HFF-Myc (cell line): ENCODE data around the gene ABLIM3.

ENCODE experiments used
- DNase-seq: peaks from one replicate; pipeline ENCODE4 v3.0.0-alpha.2; 2011; ENCODE audit warnings: low read depth; ENCODE audit errors: extremely low read depth
- H3K4me3 ChIP-seq: replicated peaks from 2 replicates; pipeline ENCODE4 v1.5.1; 2011; ENCODE audit warnings: low read depth, mild to moderate bottlenecking, control low read depth, low read length
- CTCF ChIP-seq: IDR thresholded peaks from 2 replicates; pipeline ENCODE4 v1.5.1; 2012; ENCODE audit warnings: mild to moderate bottlenecking, low read depth, low read length, control low read depth; ENCODE audit errors: missing control alignments

ABLIM3 gene

GRCh38 chr5:149149942-149150341 lies 8.6 kb downstream of the ABLIM3 start:
- H3K4me3 ChIP-seq, result no peak overlapping the region

GRCh38 chr5:149150457-149150856 lies 9.2 kb downstream of the ABLIM3 start:
- DNase-seq, result no peak
- TF ChIP-seq CTCF, result no peak
- no peak overlapping the region for H3K4me3 ChIP-seq

More at GRCh38 chr5:149149942-149150341, 8.6 kb downstream of the ABLIM3 start:
- DNase-seq, result no peak
- no peak for TF ChIP-seq CTCF

- TF ChIP-seq CTCF, result peak; percentile 47
- no peak for DNase-seq
- no peak overlapping the region for H3K4me3 ChIP-seq
Observed at GRCh38 chr5:149151717-149152116, 10.4 kb downstream of the ABLIM3 start.

GRCh38 chr5:149152317-149152746 lies 11.0 kb downstream of the ABLIM3 start:
- H3K4me3 ChIP-seq, result no peak overlapping the region
- no peak for TF ChIP-seq CTCF
- peak; percentile 77 for DNase-seq

- DNase-seq, result no peak
Observed at GRCh38 chr5:149153193-149153750, 12.0 kb downstream of the ABLIM3 start.

GRCh38 chr5:149153751-149154610 lies 12.7 kb downstream of the ABLIM3 start:
- no peak for DNase-seq
- H3K4me3 ChIP-seq, result no peak overlapping the region
- no peak for TF ChIP-seq CTCF

More at GRCh38 chr5:149153193-149153750, 12.0 kb downstream of the ABLIM3 start:
- no peak overlapping the region for H3K4me3 ChIP-seq
- TF ChIP-seq CTCF, result no peak
